ENCODE data around the gene DLG5.

Gene DLG5

GRCh38 chr10:77841711-77842375 lies 84.7 kb downstream of the DLG5 start:
- no peak overlapping the region for H3K4me3 ChIP-seq (ENCODE audit: low read depth, low read length)
- no peak for TF ChIP-seq CTCF (IDR thresholded peaks at IDR 0.05; ENCODE audit: low read depth, low read length)

GRCh38 chr10:77840636-77841035 lies 85.9 kb downstream of the DLG5 start:
- H3K4me3 ChIP-seq (ENCODE audit: low read depth, low read length), result no peak overlapping the region
- no peak for TF ChIP-seq CTCF (IDR thresholded peaks at IDR 0.05; ENCODE audit: low read depth, low read length)

GRCh38 chr10:77837925-77838595 lies 88.5 kb downstream of the DLG5 start:
- no peak overlapping the region for H3K4me3 ChIP-seq (ENCODE audit: low read depth, low read length)
- no peak for TF ChIP-seq CTCF (IDR thresholded peaks at IDR 0.05; ENCODE audit: low read depth, low read length)

- no peak overlapping the region for H3K4me3 ChIP-seq (ENCODE audit: low read depth, low read length)
- TF ChIP-seq CTCF (IDR thresholded peaks at IDR 0.05; ENCODE audit: low read depth, low read length), result no peak
These were observed 89.2 kb downstream of the DLG5 start for GRCh38 chr10:77837248-77837924.

GRCh38 chr10:77836299-77836820 lies 90.2 kb downstream of the DLG5 start:
- no peak overlapping the region for H3K4me3 ChIP-seq (ENCODE audit: low read depth, low read length)
- no peak for TF ChIP-seq CTCF (IDR thresholded peaks at IDR 0.05; ENCODE audit: low read depth, low read length)

- no peak for TF ChIP-seq CTCF (IDR thresholded peaks at IDR 0.05; ENCODE audit: low read depth, low read length)
- no peak overlapping the region for H3K4me3 ChIP-seq (ENCODE audit: low read depth, low read length)
These were observed 90.9 kb downstream of the DLG5 start for GRCh38 chr10:77835669-77836086.
